Mammary epithelial cell (primary cell): ENCODE results near the gene EIF4A3.

Experiments
- CTCF ChIP-seq, 2 donors: IDR thresholded peaks in 1 of 2; conservative IDR thresholded peaks in 1 of 2; 2 replicates each; pipeline ENCODE4 v1.5.1; 2011 to 2012; ENCODE audit warnings: inconsistent platforms in 2 of 2, low read length in 2 of 2, mild to moderate bottlenecking in 2 of 2, control low read depth in 1 of 2, low read depth in 1 of 2; ENCODE audit not compliant: insufficient read depth in 1 of 2; ENCODE audit errors: extremely low read depth in 1 of 2
- EZH2 ChIP-seq: IDR thresholded peaks from 2 replicates; pipeline ENCODE4 v1.6.1; 2012; ENCODE audit warnings: low read length, inconsistent platforms, borderline replicate concordance

- TF ChIP-seq EZH2 (no peak), CTCF (conservative IDR thresholded peaks at IDR 0.05 in 1 of 2, IDR thresholded peaks at IDR 0.05 in 1 of 2; ENCODE audit: extremely low read depth in 1 of 2, insufficient read depth in 1 of 2, low read depth in 1 of 2, low read length in 2 of 2) (no peak)
These were observed 29.2 kb downstream of the EIF4A3 start for GRCh38 chr17:80117491-80118401.
